SK-N-MC (cell line): ENCODE results near the gene PRC1.

ENCODE experiments used
- DNase-seq: peaks from one replicate; pipeline ENCODE4 v3.0.0-alpha.2; 2011; ENCODE audit warnings: low read depth, low spot score
- H3K27ac ChIP-seq: fragments of 200-600 bp; sonication (generic); 2 replicates; pipeline ENCODE4 v1.5.1; 2016; ENCODE audit warnings: mixed run types
- H3K36me3 ChIP-seq: fragments of 200-600 bp; sonication (generic); 2 replicates; pipeline ENCODE4 v1.6.1; 2017; ENCODE audit warnings: antibody characterized with exemption, low read length, mixed read lengths; ENCODE audit not compliant: insufficient read depth
- H3K4me3 ChIP-seq: fragments of 200-600 bp; sonication (generic); 2 replicates; pipeline ENCODE4 v1.5.1; 2016
- H3K9ac ChIP-seq: fragments of 200-600 bp; sonication (generic); 2 replicates; pipeline ENCODE4 v1.8.0; 2017; ENCODE audit warnings: mixed run types, mixed read lengths; ENCODE audit not compliant: insufficient read length
- H3K9me3 ChIP-seq: fragments of 200-600 bp; sonication (generic); 2 replicates; pipeline ENCODE4 v1.6.1; 2017; ENCODE audit warnings: low read depth, mild to moderate bottlenecking, antibody characterized with exemption, low read length, moderate library complexity, mixed read lengths
- EZH2 ChIP-seq: fragments of 200-600 bp; sonication (generic); IDR thresholded peaks from one replicate; pipeline ENCODE4 v1.6.1; 2017; ENCODE audit warnings: antibody characterized with exemption
- FOXP2 ChIP-seq: optimal IDR thresholded peaks from 2 replicates; pipeline ENCODE3; 2011; ENCODE audit warnings: mild to moderate bottlenecking, moderate library complexity; ENCODE audit not compliant: insufficient read depth; ENCODE audit errors: extremely low read length, control extremely low read depth
- POLR2AphosphoS5 ChIP-seq: IDR thresholded peaks from 2 replicates; pipeline ENCODE4 v1.6.1; 2012; ENCODE audit warnings: mild to moderate bottlenecking, low read depth, low read length, borderline replicate concordance

The PRC1 gene

DNA sequence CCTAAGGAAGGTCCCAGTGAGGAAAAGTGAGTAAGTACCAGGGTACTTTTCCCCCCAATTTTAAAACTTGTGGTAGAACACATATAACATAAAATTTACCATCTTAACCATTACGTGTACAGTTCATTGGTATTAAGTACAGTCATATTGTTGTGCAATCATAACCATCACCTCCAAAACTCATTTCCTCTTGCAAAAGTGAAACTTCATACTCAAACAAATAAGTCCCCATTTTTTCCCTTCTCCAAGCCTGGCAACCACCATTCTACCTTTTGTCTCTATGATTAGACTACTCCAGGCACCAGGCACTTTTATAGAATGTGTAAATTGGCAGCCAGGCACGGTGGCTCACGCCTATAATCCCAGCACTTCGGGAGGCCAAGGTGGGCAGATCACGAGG, 12.2 kb downstream of the PRC1 start:
- H3K9ac ChIP-seq, result no peak overlapping the region
- no peak overlapping the region for H3K4me3 ChIP-seq
- no peaks in the 10 kb centered on the region for H3K9me3 ChIP-seq
- peaks cover 83% of the 10 kb centered on the region for H3K36me3 ChIP-seq
- H3K27ac ChIP-seq, result no peak overlapping the region
- TF ChIP-seq EZH2, result no peak
- TF ChIP-seq FOXP2, result no peak
- no peak for TF ChIP-seq POLR2AphosphoS5
- DNase-seq, result no peak

DNA sequence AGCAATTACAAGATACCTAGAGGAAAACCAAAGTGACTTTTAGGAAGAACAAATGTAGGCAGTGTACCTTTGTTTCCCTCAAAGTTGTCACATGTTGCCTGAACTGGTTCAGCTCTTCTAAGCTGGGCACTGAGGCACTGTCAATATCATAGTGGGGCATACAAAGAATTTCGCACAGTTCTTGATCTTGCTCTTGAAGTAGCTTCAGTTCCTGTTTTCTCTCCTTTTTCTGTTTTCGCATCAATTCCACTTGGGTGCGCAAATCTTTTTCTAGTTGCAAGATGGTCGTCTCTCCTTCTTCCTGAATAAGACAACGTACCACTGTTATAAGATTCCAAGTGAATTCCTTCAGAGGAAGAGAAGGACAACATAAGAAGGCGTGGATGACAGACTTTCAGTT, 12.7 kb downstream of the PRC1 start:
- H3K4me3 ChIP-seq, result no peak overlapping the region
- no peak overlapping the region for H3K9ac ChIP-seq
- TF ChIP-seq FOXP2 (no peak), POLR2AphosphoS5 (no peak), EZH2 (no peak)
- peaks cover 87% of the 10 kb centered on the region for H3K36me3 ChIP-seq
- DNase-seq, result no peak
- no peak overlapping the region for H3K27ac ChIP-seq
- H3K9me3 ChIP-seq, result no peaks in the 10 kb centered on the region

DNA sequence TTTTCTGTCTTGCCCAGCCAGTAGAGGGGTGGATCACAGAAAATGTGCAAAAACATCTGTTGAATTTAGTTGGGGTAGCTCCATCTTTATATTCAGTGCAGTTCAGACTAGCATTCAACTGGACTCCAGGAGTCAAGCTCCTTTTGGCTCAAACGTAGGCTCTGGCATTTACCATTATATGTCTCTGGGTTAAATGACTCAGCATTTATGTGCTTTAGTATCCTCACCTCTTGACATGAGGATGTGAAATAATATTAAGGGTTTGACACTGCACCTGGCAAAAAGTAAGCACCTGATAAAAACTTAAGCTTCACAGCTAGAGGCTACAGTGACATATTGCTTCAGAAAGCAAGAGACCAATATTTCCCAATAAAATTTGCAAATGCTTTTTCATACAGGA, 14.8 kb downstream of the PRC1 start:
- Histone ChIP-seq H3K4me3 (no peak overlapping the region), H3K27ac (peak overlapping the region; percentile 47), H3K9ac (no peak overlapping the region), H3K36me3 (peaks cover 98% of the 10 kb centered on the region), H3K9me3 (no peaks in the 10 kb centered on the region)
- no peak for DNase-seq
- TF ChIP-seq FOXP2, result no peak
- TF ChIP-seq POLR2AphosphoS5, result no peak
- no peak for TF ChIP-seq EZH2

DNA sequence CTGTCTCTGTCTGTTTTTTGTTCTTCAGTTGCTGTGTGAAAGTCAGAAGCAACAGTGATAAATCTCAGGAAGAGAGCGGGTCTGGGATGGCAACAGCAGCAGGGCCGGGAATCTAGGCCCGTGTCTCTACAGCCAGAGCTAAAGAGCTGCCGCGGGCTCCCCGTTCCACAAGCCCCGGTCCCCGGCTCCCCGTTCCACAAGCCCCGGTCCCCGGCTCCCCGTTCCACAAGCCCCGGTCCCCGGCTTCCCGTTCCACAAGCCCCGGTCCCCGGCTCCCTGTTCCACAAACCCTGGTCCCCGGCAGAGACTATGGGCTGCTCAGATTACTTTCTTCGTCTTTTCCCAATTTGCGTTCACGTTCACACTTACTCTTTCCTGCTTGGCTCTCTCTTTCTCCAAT, 20.1 kb downstream of the PRC1 start:
- Histone ChIP-seq H3K27ac (no peak overlapping the region), H3K9ac (no peak overlapping the region), H3K36me3 (peaks cover 88% of the 10 kb centered on the region), H3K4me3 (no peak overlapping the region), H3K9me3 (no peaks in the 10 kb centered on the region)
- TF ChIP-seq EZH2 (no peak), FOXP2 (no peak), POLR2AphosphoS5 (no peak)
- no peak for DNase-seq

DNA sequence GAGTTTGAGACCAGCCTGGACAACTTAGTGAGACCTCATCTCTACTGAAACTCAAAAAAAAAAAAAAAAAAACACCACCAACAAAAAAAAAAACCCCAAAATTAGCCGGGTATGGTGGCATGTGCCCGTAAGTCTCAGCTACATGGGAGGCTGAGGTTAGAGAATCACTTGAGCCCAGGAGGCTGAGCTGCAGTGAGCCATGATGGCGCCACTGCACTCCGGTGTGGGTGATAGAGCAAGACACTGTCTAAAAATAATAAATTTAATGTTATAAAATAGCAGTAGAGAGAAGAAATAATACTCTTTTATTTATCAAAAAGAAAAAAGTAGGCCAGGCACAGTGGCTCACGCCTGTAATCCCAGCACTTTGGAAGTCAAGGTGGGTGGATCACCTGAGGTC, 22.2 kb downstream of the PRC1 start:
- Histone ChIP-seq H3K36me3 (peaks cover 90% of the 10 kb centered on the region), H3K4me3 (no peak overlapping the region), H3K9ac (no peak overlapping the region), H3K9me3 (no peaks in the 10 kb centered on the region), H3K27ac (no peak overlapping the region)
- DNase-seq, result no peak
- TF ChIP-seq POLR2AphosphoS5 (no peak), EZH2 (no peak), FOXP2 (no peak)

DNA sequence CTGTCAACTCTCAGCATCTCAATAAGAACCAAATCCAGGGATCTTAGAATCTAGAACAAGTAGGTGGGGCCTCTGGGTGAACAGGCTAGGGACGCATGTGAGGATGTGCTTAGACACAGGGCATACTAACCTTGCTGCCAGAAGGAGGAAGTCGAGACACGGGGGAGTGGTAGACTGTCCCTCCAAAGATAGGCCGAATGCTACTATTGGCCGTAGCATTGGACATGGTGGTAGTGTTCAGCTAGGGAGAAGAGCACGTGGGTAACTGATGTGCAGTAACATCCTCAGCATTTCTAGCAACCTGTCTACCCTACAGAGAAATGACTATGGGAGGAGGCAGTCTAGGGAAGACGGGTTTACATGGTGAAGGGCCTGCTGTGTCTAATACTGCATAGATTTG, 24.1 kb downstream of the PRC1 start:
- TF ChIP-seq EZH2, result no peak
- TF ChIP-seq FOXP2, result no peak
- TF ChIP-seq POLR2AphosphoS5, result no peak
- Histone ChIP-seq H3K36me3 (peaks cover 85% of the 10 kb centered on the region), H3K9ac (no peak overlapping the region), H3K27ac (no peak overlapping the region), H3K9me3 (no peaks in the 10 kb centered on the region), H3K4me3 (no peak overlapping the region)
- no peak for DNase-seq

DNA sequence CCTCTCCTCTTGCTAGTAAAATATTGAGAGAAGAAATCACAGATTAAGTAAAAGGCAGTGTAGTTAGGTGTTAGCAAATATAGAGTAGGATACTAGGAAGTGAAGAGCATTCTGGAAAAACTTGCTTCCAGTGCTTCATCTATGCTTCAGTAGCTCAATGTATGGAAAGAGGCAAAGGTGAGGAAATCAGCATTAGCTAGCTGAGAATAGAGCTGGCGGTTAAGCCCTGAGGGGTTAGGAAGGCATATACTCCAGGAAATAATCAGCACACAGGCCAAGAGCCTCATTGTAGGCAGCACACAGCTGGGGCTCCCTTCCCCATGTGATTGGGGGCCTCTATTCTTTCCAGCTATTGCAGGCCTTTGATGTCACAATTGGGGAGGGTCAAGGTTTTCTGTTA, 25.9 kb downstream of the PRC1 start:
- Histone ChIP-seq H3K4me3 (no peak overlapping the region), H3K9me3 (no peaks in the 10 kb centered on the region), H3K9ac (no peak overlapping the region), H3K36me3 (peaks cover 84% of the 10 kb centered on the region), H3K27ac (0 out of 2 replicates have a peak overlapping the region, but pooled peaks have one; percentile 2)
- no peak for DNase-seq
- TF ChIP-seq EZH2, result no peak
- TF ChIP-seq FOXP2, result no peak
- TF ChIP-seq POLR2AphosphoS5, result no peak

DNA sequence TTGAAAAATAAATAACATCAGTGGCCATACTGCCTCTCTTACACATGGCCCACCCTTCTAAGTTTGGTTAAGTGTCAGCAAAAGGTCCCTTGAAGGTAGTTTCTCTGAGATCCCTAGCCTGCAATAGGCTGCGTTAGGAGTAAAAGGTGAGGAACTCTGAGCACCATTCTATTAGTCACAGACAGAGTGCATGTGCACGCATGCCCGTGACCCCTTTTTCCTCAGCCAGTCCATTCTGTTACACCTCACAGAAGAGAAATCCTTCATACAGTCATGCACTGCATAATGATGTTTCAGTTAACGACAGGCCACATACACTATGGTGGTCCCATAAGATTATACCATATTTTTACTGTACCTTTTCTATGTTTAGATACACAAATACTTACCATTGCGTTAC, 27.1 kb downstream of the PRC1 start:
- H3K9me3 ChIP-seq, result no peaks in the 10 kb centered on the region
- H3K4me3 ChIP-seq, result no peak overlapping the region
- H3K9ac ChIP-seq, result no peak overlapping the region
- H3K27ac ChIP-seq, result no peak overlapping the region
- H3K36me3 ChIP-seq, result peaks cover 79% of the 10 kb centered on the region
- DNase-seq, result no peak
- TF ChIP-seq EZH2 (no peak), FOXP2 (no peak), POLR2AphosphoS5 (no peak)

DNA sequence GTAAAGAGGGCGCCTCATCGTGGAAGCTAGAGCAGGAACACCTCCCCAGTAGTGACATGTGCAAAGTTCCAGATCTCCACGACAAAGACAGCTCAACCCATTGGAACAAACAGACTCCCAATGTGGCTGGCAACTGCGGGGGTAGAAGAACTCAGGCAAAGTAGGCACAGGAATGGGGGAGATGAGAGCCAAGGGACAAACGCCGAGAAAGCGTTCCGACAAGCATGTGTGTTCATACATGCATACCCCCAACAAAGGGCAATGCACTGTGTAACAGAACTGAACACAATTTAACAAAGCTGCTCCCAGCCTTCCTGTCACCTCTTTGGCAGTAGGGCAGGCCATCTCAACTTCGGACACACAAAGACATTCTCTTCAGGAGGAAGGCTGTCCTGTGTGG, 28.1 kb downstream of the PRC1 start:
- no peak for DNase-seq
- Histone ChIP-seq H3K4me3 (no peak overlapping the region), H3K27ac (no peak overlapping the region), H3K9ac (no peak overlapping the region), H3K36me3 (peaks cover 78% of the 10 kb centered on the region), H3K9me3 (no peaks in the 10 kb centered on the region)
- TF ChIP-seq FOXP2 (no peak), POLR2AphosphoS5 (no peak), EZH2 (no peak)

DNA sequence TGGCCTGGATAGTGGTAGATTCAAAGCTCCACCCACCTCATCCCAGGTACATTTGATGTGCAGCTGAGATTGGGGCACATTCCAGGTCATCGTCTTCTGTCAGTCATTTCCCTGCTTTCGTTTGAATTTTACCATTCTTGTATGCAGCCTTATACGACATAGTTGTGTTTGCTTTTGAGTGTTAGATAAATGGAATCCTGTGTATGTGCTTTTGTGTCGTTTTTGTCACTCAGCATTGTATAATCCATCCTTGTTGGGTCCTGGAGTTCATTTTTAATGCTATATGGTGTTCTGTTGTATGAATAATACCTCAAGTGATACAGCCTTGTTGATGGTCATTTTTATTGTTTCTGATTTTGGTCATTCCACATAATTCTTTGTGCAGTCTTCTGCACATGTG, 32.3 kb downstream of the PRC1 start:
- peaks cover 38% of the 10 kb centered on the region for H3K36me3 ChIP-seq
- no peak overlapping the region for H3K27ac ChIP-seq
- DNase-seq, result no peak
- no peak for TF ChIP-seq FOXP2
- TF ChIP-seq EZH2, result no peak
- no peak; the same call in 1 of the 2 replicates for TF ChIP-seq POLR2AphosphoS5
- no peaks in the 10 kb centered on the region for H3K9me3 ChIP-seq
- no peak overlapping the region for H3K9ac ChIP-seq
- H3K4me3 ChIP-seq, result no peak overlapping the region
